Small intestine (tissue), 7 donors: ENCODE data around the gene ITFG1. TPM values are rescaled to one million over a fixed set of nuclear protein-coding genes. Genes with fewer than 3 reads are reported as not detected.
"Not testable (repeated sequence)": the region's sequence is repeated elsewhere in the genome, so short reads cannot be mapped to it uniquely, and the experiment has no call there.

Experiments used
- DNase-seq, 2 donors: peaks; one replicate each; pipeline versions ENCODE4 v3.0.0 to v3.0.0-alpha.2; 2013
- FAIRE-seq: peaks from 2 replicates; lab custom pipeline; 2012; peaks lifted over from hg19 to GRCh38; lab: Jason Lieb, UNC
- H3K27ac ChIP-seq, 3 donors: one replicate each; pipeline ENCODE4 v1.5.1; 2013; ENCODE audit warnings: low read length in 2 of 3, mild to moderate bottlenecking in 2 of 3, control low read depth in 1 of 3, inconsistent platforms in 1 of 3, low read depth in 1 of 3, moderate library complexity in 1 of 3
- H3K27me3 ChIP-seq, 3 donors: one replicate each; pipeline ENCODE4 v1.6.1; 2013; ENCODE audit warnings: low read length in 3 of 3, inconsistent platforms in 1 of 3; ENCODE audit not compliant: control insufficient read depth in 3 of 3, insufficient read depth in 3 of 3
- H3K36me3 ChIP-seq, 3 donors: one replicate each; pipeline ENCODE4 v1.6.1; 2013; ENCODE audit warnings: low read length in 3 of 3, inconsistent platforms in 1 of 3, low read depth in 1 of 3, mild to moderate bottlenecking in 1 of 3, moderate library complexity in 1 of 3; ENCODE audit not compliant: control insufficient read depth in 3 of 3, insufficient read depth in 2 of 3
- H3K4me1 ChIP-seq, 3 donors: one replicate each; pipeline ENCODE4 v1.6.1; 2013; ENCODE audit warnings: low read length in 2 of 3, inconsistent platforms in 1 of 3, low read depth in 1 of 3, mild to moderate bottlenecking in 1 of 3, moderate library complexity in 1 of 3; ENCODE audit not compliant: control insufficient read depth in 3 of 3, insufficient read depth in 2 of 3
- H3K4me3 ChIP-seq, 3 donors: one replicate each; pipeline ENCODE4 v1.5.1; 2013; ENCODE audit warnings: low read length in 3 of 3, control low read depth in 1 of 3, inconsistent platforms in 1 of 3, low read depth in 1 of 3, mild to moderate bottlenecking in 1 of 3, moderate library complexity in 1 of 3
- H3K9me3 ChIP-seq, 2 donors: one replicate each; pipeline ENCODE4 v1.6.1; 2013; ENCODE audit warnings: low read depth in 1 of 2, low read length in 1 of 2; ENCODE audit not compliant: control insufficient read depth in 2 of 2, insufficient read depth in 1 of 2
- WGBS, 3 donors: extraction: QIAGEN DNeasy Blood & Tissue Kit; methylation state at CpG; one replicate each; pipeline ENCODE4 v1.1.7; 2013; 5-methylcytosine and 5-hydroxymethylcytosine counted together
- polyA plus RNA-seq, 4 donors: library from polyadenylated mRNA; stranded (reverse) in 3 of 4; unstranded in 1 of 4; fragments of 200-250 nt in 3 of 4; fragments of 120-200 nt in 1 of 4; gene quantifications; one replicate each; pipeline versions ENCODE4 v1.2.1 to v1.2.3, GENCODE V29; 2013
- donor health status: healthy with polysubstance abuse.
- donor health status: control.
- donor health status: control.
- donor health status: Bipolar disorder and iron deficiency.
- donor health status: healthy.

Gene ITFG1
- polyA plus RNA-seq, 4 donors, result 19.5 to 59.9 (median 25.5) TPM

- Histone ChIP-seq H3K27me3 (no peaks in the 10 kb centered on the region), H3K9me3 (peaks cover 0 to 6% of the 10 kb centered on the region in 2 donors), H3K27ac (no peak overlapping the region), H3K4me1 (no peaks in the 10 kb centered on the region), H3K36me3 (peaks cover 0 to 11% (median 2%) of the 10 kb centered on the region in 3 donors), H3K4me3 (no peak overlapping the region)
- WGBS, 3 donors, result 96 to 100% (median 97%) methylated on average over 5 of the region's 5 CpGs
- DNase-seq (no peak), FAIRE-seq (no peak)
These were observed 89.4 kb downstream of the ITFG1 start for GRCh38 chr16:47371271-47372014.

- Histone ChIP-seq H3K4me3 (no peak overlapping the region), H3K27ac (no peak overlapping the region), H3K36me3 (peaks cover 0 to 11% (median 2%) of the 10 kb centered on the region in 3 donors), H3K4me1 (no peaks in the 10 kb centered on the region), H3K27me3 (no peaks in the 10 kb centered on the region), H3K9me3 (peaks cover 0 to 6% of the 10 kb centered on the region in 2 donors)
- WGBS, 3 donors, result 94 to 97% (median 95%) methylated on average over 12 of the region's 12 CpGs
- DNase-seq (no peak), FAIRE-seq (no peak)
These were observed 90.3 kb downstream of the ITFG1 start for GRCh38 chr16:47370536-47370935.

- H3K4me3 ChIP-seq, result no peak overlapping the region
- H3K27ac ChIP-seq, result no peak overlapping the region
- DNase-seq, result no peak
- H3K9me3 ChIP-seq, result peaks cover 0 to 6% of the 10 kb centered on the region in 2 donors
- H3K4me1 ChIP-seq, result no peaks in the 10 kb centered on the region
- no peaks in the 10 kb centered on the region for H3K27me3 ChIP-seq
- H3K36me3 ChIP-seq, result peaks cover 0 to 11% (median 6%) of the 10 kb centered on the region in 3 donors
- WGBS, 3 donors, result 81 to 93% (median 88%) methylated on average over 2 of the region's 2 CpGs
- FAIRE-seq, result no peak
These were observed 94.6 kb downstream of the ITFG1 start for GRCh38 chr16:47366228-47366627.

GRCh38 chr16:47363761-47364160 is 97.1 kb downstream of the ITFG1 start:
- no peaks in the 10 kb centered on the region for H3K27me3 ChIP-seq
- DNase-seq (no peak), FAIRE-seq (no peak)

GRCh38 chr16:47359478-47359877 is 101.4 kb downstream of the ITFG1 start:
- no peak for FAIRE-seq
- no peaks in the 10 kb centered on the region for H3K4me1 ChIP-seq
- 85 to 93% (median 90%) methylated on average over 2 of the region's 2 CpGs for WGBS, 3 donors
- no peak overlapping the region for H3K27ac ChIP-seq
- H3K4me3 ChIP-seq, result no peak overlapping the region
- no peaks in the 10 kb centered on the region for H3K27me3 ChIP-seq
- H3K9me3 ChIP-seq, result no peaks in the 10 kb centered on the region
- H3K36me3 ChIP-seq, result peaks cover 0 to 4% (median 0%) of the 10 kb centered on the region in 3 donors
- DNase-seq, result peak in 1 of 2 donors; percentile 4

More at GRCh38 chr16:47363761-47364160, 97.1 kb downstream of the ITFG1 start:
- Histone ChIP-seq H3K4me3 (no peak overlapping the region), H3K4me1 (no peaks in the 10 kb centered on the region), H3K9me3 (no peaks in the 10 kb centered on the region), H3K27ac (no peak overlapping the region), H3K36me3 (peaks cover 0 to 6% (median 2%) of the 10 kb centered on the region in 3 donors)
- WGBS, 3 donors, result 97 to 99% (median 98%) methylated on average over 1 of the region's 1 CpG

- peaks cover 0 to 4% (median 0%) of the 10 kb centered on the region in 3 donors for H3K36me3 ChIP-seq
- WGBS, 3 donors, result 96 to 98% (median 96%) methylated on average over 2 of the region's 2 CpGs
- FAIRE-seq, result no peak
These were observed 102.0 kb downstream of the ITFG1 start for GRCh38 chr16:47358816-47359215.

GRCh38 chr16:47349029-47349428 is 111.8 kb downstream of the ITFG1 start:
- not testable (repeated sequence) for H3K36me3 ChIP-seq, DNase-seq, H3K4me3 ChIP-seq, H3K27me3 ChIP-seq, H3K27ac ChIP-seq, H3K9me3 ChIP-seq, FAIRE-seq, H3K4me1 ChIP-seq
- WGBS, 3 donors, result 97 to 100% (median 97%) methylated on average over 1 to 2 of the region's 2 CpGs

More at GRCh38 chr16:47358816-47359215, 102.0 kb downstream of the ITFG1 start:
- no peaks in the 10 kb centered on the region for H3K4me1 ChIP-seq
- peak in 1 of 2 donors; percentile 3 for DNase-seq
- no peaks in the 10 kb centered on the region for H3K9me3 ChIP-seq
- no peaks in the 10 kb centered on the region for H3K27me3 ChIP-seq
- H3K27ac ChIP-seq, result no peak overlapping the region
- H3K4me3 ChIP-seq, result no peak overlapping the region

- 96 to 98% (median 98%) methylated on average over 23 of the region's 23 CpGs for WGBS, 3 donors
- H3K4me3 ChIP-seq, DNase-seq, H3K27ac ChIP-seq, H3K27me3 ChIP-seq, FAIRE-seq, H3K9me3 ChIP-seq, H3K4me1 ChIP-seq, H3K36me3 ChIP-seq: not testable (repeated sequence)
These were observed 113.7 kb downstream of the ITFG1 start for GRCh38 chr16:47347021-47347696.
